SH-SY5Y (cell line): ENCODE results near the gene EDDM3A.

Source experiments
- GATA2 ChIP-seq: IDR thresholded peaks from 2 replicates; pipeline ENCODE4 v1.6.1; 2011; ENCODE audit warnings: mild to moderate bottlenecking, low read depth, low read length
- GATA3 ChIP-seq: IDR thresholded peaks from 2 replicates; pipeline ENCODE4 v1.6.1; 2011; ENCODE audit warnings: low read depth, mild to moderate bottlenecking, low read length, moderate library complexity

DNA sequence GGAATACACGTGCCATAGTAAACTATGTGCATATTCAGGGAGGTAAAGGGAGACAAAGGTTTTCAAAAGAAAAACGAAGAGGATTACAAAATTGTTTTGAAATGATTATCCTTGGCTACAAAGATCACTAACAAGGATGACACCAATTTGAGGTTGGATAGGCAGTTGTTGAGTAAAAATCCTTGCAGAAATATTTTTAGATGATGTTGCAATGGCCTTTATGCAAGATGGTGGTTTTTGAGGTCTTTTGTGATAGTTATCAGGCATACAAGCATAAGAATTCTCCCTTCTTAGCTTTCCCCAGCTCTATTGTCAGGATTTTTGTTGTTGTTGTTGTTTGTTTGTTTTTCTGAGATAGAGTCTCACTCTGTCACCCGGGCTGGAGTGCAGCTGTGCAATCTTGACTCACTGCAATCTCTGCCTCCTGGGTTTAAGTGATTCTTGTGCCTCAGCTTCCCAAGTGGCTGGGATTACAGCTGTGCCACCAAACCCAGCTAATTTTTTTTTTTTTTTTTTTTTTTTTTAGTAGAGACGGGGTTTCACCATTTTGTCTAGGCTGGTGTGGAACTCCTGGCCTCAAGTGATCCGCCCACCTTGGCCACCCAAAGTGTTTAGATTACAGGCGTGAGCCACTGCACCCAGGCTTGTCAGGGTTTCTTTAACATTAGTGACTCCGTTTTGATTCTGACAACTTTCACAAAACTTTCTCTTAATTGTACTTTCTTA, 49.1 kb downstream of the EDDM3A start:
- TF ChIP-seq GATA2 (no peak), GATA3 (no peak)
